NCI-H2107 treated with DMSO at 0.1 percent for 48 hours (cell line): ENCODE results near the gene DRAXIN.

ENCODE experiments used
- DNase-seq: peaks from one replicate; lab custom pipeline; 2025; ENCODE audit not compliant: unreplicated experiment; lab: John Stamatoyannopoulos, UW

DRAXIN gene

GRCh38 chr1:11759791-11760190 is 68.3 kb downstream of the DRAXIN start:
- no peak for DNase-seq

DNA sequence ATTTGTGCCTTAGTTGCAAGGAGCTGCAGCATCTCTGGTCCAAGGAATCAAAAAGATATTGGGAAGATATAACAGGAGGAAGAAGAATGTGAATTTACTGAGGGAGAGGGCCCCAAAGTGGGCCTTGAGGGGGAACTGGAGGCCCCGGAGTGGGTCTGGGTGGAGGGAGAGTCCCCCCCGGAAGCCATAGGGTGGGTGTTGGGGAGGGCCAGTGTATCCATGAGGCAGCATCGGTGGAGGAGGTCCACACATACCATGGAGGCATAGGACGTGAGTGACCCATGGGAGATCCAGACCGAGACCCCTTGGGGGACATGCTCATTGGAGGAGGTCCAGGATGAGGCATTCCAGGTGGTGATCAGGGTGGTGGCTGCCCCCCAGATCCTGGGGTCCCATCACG is 69.8 kb downstream of the DRAXIN start:
- no peak for DNase-seq

- DNase-seq: no peak
Observed at GRCh38 chr1:11761988-11762406, 70.5 kb downstream of the DRAXIN start, which contains the start of gene C1orf167. TSS of gene C1orf167 (plus strand) at chr1:11762193. CDS start at chr1:11764401, 2,208 bp downstream.

DNA sequence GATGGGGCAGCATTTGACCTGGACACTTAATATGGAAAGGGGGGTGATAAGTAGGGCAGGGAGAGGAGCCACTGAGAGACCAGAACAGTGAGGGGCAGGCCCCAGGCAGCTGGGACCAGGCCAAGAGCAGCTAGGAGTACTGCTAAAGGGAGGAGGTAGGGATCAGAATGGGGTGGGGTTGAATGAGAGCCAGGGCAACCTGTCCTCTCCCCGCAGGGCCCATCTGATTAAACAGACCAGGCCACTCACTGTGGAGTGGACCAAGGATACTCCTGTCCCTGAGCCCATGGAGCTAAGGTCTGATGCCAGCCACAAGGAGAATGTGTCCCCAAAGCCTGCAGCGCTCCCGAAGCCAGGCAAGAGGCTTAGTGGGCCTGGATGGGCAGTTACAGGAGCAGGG is 72.6 kb downstream of the DRAXIN start:
- no peak for DNase-seq

DNA sequence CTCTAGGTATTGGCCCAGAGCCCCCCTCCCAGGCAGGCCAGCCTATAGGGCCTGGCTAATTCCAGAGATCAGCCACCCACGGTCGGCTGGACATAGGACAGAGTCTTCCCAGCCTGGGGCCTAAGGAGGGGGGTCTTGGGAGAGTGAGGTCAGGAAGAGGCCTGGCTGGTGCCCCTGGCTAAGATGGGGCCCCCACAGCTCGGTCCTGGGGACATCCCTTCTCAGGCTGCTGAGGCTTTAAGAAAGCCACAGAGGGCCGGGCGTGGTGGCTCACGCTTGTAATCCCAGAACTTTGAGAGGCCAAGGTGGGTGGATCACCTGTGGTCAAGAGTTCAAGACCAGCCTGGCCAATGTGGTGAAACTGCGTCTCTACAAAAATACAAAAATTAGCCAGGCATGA is 73.0 kb downstream of the DRAXIN start:
- DNase-seq: no peak

DNA sequence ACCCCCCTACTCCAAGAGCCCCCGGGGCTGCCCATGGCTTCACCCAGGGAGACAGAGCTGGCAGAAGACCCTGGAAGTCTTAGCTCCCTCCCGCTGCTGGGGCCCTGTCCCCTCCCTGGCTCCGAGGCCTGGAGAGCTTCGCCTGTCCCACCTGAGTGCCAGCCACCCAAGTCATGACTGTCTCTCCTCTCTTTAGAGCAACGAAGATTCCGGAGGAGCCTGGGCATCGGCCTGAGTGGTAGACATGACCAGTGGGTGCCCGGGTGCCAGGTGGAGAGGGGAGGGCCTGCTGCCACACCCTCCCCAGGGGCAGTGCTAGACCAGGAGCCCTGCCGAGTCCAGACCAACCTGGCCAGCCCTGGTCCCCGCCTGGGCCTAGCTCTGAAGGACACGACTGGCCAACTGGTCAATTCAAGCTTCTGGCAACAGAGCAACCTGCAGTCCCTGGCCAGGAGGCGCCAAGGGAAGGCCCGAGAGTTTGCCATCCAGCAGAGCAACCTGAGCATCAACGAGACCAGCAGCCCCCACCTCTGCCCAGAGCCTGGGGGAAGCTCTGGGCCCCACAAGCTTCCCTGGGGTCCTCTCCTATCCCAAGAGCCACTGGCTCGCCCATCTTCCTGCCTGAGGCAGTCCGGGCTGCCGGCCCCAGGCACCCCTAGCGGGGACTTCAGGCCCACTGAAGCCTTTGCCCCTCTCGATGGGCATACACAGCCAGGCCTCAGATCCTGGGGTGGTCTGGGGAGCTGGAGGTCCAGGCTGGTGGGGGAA is 74.3 kb downstream of the DRAXIN start:
- DNase-seq: no peak

GRCh38 chr1:11766429-11766776 is 74.9 kb downstream of the DRAXIN start:
- DNase-seq: no peak

DNA sequence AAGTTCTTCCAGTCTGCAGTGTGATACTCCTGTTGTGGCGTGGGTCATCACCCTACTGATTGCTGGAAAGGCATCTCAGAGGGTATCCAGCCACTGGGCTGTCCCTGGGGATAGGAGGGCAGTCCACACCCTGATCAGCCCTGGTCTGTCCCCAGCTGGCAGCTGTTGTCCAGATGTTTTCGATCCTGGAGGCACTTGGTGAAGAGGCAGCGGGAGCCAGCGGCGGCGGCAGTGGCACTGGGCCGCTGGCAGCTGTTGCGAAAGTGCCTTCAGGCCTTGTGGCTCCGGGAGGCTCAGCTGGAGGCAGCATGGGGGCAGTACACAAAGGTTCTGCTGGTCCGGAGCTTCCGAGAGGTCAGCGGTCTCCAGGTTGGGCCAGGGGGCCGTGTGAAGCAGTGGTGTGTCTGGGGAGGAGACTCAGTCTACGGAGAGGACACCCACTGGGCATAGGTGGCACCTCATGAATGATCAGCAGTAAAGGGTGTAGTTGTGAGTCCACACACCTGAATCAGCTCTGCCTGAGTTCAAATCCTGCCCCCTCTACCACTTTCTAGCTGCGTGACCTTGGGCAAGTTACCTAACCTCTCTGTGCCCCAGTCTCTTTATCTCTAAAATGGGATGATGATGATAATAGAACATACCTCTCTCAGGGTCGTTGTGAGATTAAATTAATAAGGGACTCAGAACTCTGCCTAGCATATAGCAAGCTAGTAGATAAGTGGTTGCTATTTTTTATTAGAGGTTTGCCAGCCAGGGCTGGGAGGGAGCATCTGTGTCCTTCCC is 76.6 kb downstream of the DRAXIN start:
- no peak for DNase-seq

GRCh38 chr1:11768821-11769220 is 77.3 kb downstream of the DRAXIN start:
- DNase-seq: no peak

DNA sequence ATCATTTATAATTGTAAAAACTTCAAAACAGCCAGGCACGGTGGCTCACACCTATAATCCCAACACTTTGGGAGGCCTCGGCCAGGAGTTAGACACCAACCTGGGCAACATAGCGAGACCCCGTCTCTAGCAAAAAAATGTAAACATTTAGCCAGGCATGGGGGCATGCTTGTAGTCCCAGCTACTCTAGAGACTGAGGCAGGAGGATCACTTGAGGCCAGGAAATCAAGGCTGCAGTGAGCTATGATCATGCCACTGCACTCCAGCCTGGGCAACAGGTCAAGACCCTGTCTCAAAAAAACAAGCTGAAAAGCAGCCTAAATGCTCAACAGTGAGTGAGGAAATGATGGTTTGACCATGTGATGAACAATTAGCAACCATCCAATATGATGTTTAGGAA is 77.8 kb downstream of the DRAXIN start:
- DNase-seq: no peak

DNA sequence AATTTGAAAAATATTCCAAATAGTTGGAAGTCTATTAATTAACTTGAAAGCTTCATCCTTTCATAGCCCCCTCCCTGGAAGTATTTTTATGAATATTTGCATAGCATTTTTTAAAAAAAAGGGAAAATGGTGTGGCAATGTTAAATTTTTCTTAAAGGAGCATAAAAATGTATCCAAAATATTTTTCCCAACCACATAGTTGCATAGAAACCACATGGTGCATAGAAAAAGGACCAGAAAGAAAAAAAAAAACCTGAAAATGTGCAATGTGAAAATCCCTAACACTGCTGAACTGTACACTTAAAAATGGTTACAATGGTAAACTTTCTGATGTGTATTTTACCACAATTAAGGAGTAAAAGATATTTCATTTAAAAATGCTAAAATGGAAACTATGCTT is 78.5 kb downstream of the DRAXIN start:
- no peak for DNase-seq

DNA sequence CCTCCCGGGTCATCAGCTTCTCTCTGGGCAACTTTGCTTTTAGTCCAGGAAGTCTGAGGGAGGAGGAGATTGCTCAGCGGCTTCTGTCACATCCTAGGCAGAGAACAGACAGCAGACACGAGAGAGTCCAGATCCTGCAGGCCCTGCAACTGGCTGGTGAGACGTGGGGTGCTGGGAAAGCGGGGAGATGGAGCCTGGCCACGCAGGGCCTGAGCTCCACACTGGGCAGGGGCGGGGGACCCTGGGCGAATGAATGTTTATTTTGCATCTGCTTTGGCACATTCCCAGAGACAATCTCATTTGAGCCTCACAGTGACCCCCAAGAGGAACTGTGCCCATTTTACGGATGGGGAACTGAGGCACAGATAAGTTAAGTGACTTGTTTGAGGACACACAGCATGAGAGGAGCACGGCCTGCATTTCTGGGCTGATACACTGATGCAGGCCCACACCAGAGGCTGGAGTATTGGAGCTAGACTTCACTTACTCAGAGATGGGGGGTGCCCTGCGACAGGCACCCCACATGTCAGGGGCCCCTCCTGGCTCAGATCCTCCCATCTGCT is 80.1 kb downstream of the DRAXIN start:
- DNase-seq: no peak

GRCh38 chr1:11772458-11772857 is 80.9 kb downstream of the DRAXIN start:
- DNase-seq: no peak

- no peak for DNase-seq
Observed at GRCh38 chr1:11774753-11775152, 83.2 kb downstream of the DRAXIN start.
